Caco-2 (cell line): ENCODE results near the gene F13B. TPM values are rescaled to one million over a fixed set of nuclear protein-coding genes. Genes with fewer than 3 reads are reported as not detected.

Source experiments
- BruUV-seq: library from RNA; stranded (reverse); fragments of 400-500 nt; replicated peaks from 2 replicates; lab custom pipeline; 2021; lab: Mats Ljungman, UMichigan
- CTCF ChIA-PET: fragments of 300-600 bp; sonication (Branson Sonifier 250); formaldehyde crosslinking; loops from one replicate; lab custom pipeline; 2022; ENCODE audit warnings: antibody characterized with exemption; lab: Charles Lee
- POLR2A ChIA-PET: fragments of 300-600 bp; sonication (Branson Sonifier 250); formaldehyde crosslinking; loops from one replicate; lab custom pipeline; 2022; ENCODE audit warnings: antibody characterized with exemption; lab: Charles Lee
- DNase-seq, 2 experiments: peaks; one replicate each; pipeline versions ENCODE4 v3.0.0 to v3.0.0-alpha.2; 2020 to 2022
- H3K27me3 ChIP-seq: replicated peaks from 2 replicates; pipeline ENCODE4 v1.6.0; 2011; ENCODE audit warnings: low read length; ENCODE audit not compliant: control insufficient read depth, insufficient read depth
- H3K36me3 ChIP-seq: 2 replicates; pipeline ENCODE4 v1.5.1; 2011; ENCODE audit warnings: low read length; ENCODE audit not compliant: control insufficient read depth, insufficient read depth
- H3K4me1 ChIP-seq: fragments of 250-450 bp; sonication (Bioruptor Pico); 2 replicates; pipeline ENCODE4 v1.5.1; 2020; ENCODE audit warnings: mild to moderate bottlenecking
- H3K4me3 ChIP-seq: 2 replicates; pipeline ENCODE4 v1.5.1; 2011; ENCODE audit warnings: low read depth, mild to moderate bottlenecking, control low read depth, low read length
- H3K9me3 ChIP-seq: fragments of 250-450 bp; sonication (Bioruptor Pico); 2 replicates; pipeline ENCODE4 v1.5.1; 2020; ENCODE audit warnings: mild to moderate bottlenecking, moderate library complexity
- H3K27ac Mint-ChIP-seq: one replicate; pipeline ENCODE4 v1.8.0; 2022; ENCODE audit warnings: mixed read lengths; ENCODE audit not compliant: unreplicated experiment
- H3K27me3 Mint-ChIP-seq: one replicate; pipeline ENCODE4 v1.8.0; 2022; ENCODE audit warnings: mixed read lengths; ENCODE audit not compliant: insufficient read depth, unreplicated experiment
- H3K36me3 Mint-ChIP-seq: one replicate; pipeline ENCODE4 v1.8.0; 2022; ENCODE audit warnings: mild to moderate bottlenecking, mixed read lengths; ENCODE audit not compliant: insufficient read depth, unreplicated experiment
- H3K4me1 Mint-ChIP-seq: one replicate; pipeline ENCODE4 v1.8.0; 2022; ENCODE audit warnings: low read depth, mixed read lengths; ENCODE audit not compliant: unreplicated experiment
- H3K4me3 Mint-ChIP-seq: one replicate; pipeline ENCODE4 v1.8.0; 2022; ENCODE audit warnings: mild to moderate bottlenecking, moderate library complexity, mixed read lengths; ENCODE audit not compliant: unreplicated experiment
- H3K9me3 Mint-ChIP-seq: one replicate; pipeline ENCODE4 v1.8.0; 2022; ENCODE audit warnings: mixed read lengths; ENCODE audit not compliant: unreplicated experiment
- CTCF ChIP-seq, 2 experiments: fragments of 200-600 bp in 1 of 2; IDR thresholded peaks; 1 replicate in 1 of 2; 2 replicates in 1 of 2; pipeline versions ENCODE4 v1.5.1 to v1.8.0; 2011 to 2022; ENCODE audit warnings: antibody characterized with exemption in 1 of 2, control low read depth in 1 of 2, inconsistent platforms in 1 of 2, low read depth in 1 of 2, low read length in 1 of 2, mild to moderate bottlenecking in 1 of 2, moderate library complexity in 1 of 2; ENCODE audit not compliant: insufficient read depth in 1 of 2, severe bottlenecking in 1 of 2, unreplicated experiment in 1 of 2
- intact Hi-C: fragments of 100-400 bp; cut with micrococcal nuclease; formaldehyde crosslinking; loops from one replicate; pipeline ENCODE4 v1.10.0; 2022; ENCODE audit not compliant: unreplicated experiment
- total RNA-seq: library from RNA; stranded (reverse); gene quantifications from 2 replicates; pipeline ENCODE4 v1.2.3, GENCODE V29; 2022

The F13B gene
- total RNA-seq, 1 experiment from 2014 or later, result not detected

- no peak for TF ChIP-seq CTCF (IDR thresholded peaks at IDR 0.05; ENCODE audit: insufficient read depth in 1 of 2, low read depth in 1 of 2, low read length in 1 of 2, severe bottlenecking in 1 of 2, unreplicated experiment in 1 of 2)
- BruUV-seq, result no TSS peak
- no peaks in the 10 kb centered on the region for H3K4me1 Mint-ChIP-seq
- DNase-seq, result no peak
- ChIA-PET CTCF (no interaction called here), POLR2A (no interaction called here)
- H3K36me3 Mint-ChIP-seq, result no peaks in the 10 kb centered on the region
- Histone ChIP-seq H3K4me1 (no peaks in the 10 kb centered on the region), H3K27me3 (no peaks in the 10 kb centered on the region), H3K4me3 (no peak overlapping the region), H3K36me3 (no peaks in the 10 kb centered on the region), H3K9me3 (no peaks in the 10 kb centered on the region)
- no peaks in the 10 kb centered on the region for H3K9me3 Mint-ChIP-seq
- intact Hi-C loops, result no loop called here
- H3K27ac Mint-ChIP-seq, result no peak overlapping the region
- no peaks in the 10 kb centered on the region for H3K27me3 Mint-ChIP-seq
- H3K4me3 Mint-ChIP-seq, result no peak overlapping the region
Observed at GRCh38 chr1:197065559-197065958, 1.5 kb downstream of the F13B start.

GRCh38 chr1:197063212-197063611, 3.8 kb downstream of the F13B start:
- Histone ChIP-seq H3K4me3 (no peak overlapping the region), H3K27me3 (no peaks in the 10 kb centered on the region), H3K4me1 (no peaks in the 10 kb centered on the region), H3K36me3 (no peaks in the 10 kb centered on the region), H3K9me3 (no peaks in the 10 kb centered on the region)
- BruUV-seq, result no TSS peak
- no peaks in the 10 kb centered on the region for H3K9me3 Mint-ChIP-seq
- CTCF ChIA-PET, result no interaction called here
- no peaks in the 10 kb centered on the region for H3K4me1 Mint-ChIP-seq
- no peaks in the 10 kb centered on the region for H3K36me3 Mint-ChIP-seq
- intact Hi-C loops, result no loop called here
- no peak overlapping the region for H3K4me3 Mint-ChIP-seq
- H3K27me3 Mint-ChIP-seq, result peaks cover 3% of the 10 kb centered on the region
- DNase-seq, result no peak
- no peak for TF ChIP-seq CTCF (IDR thresholded peaks at IDR 0.05; ENCODE audit: insufficient read depth in 1 of 2, low read depth in 1 of 2, low read length in 1 of 2, severe bottlenecking in 1 of 2, unreplicated experiment in 1 of 2)
- no peak overlapping the region for H3K27ac Mint-ChIP-seq
- POLR2A ChIA-PET, result no interaction called here

- Histone ChIP-seq H3K36me3 (no peaks in the 10 kb centered on the region), H3K27me3 (no peaks in the 10 kb centered on the region), H3K9me3 (no peaks in the 10 kb centered on the region), H3K4me1 (no peaks in the 10 kb centered on the region), H3K4me3 (no peak overlapping the region)
- no TSS peak for BruUV-seq
- Mint-ChIP-seq H3K36me3 (no peaks in the 10 kb centered on the region), H3K9me3 (no peaks in the 10 kb centered on the region), H3K27ac (no peak overlapping the region), H3K4me3 (no peak overlapping the region), H3K4me1 (no peaks in the 10 kb centered on the region), H3K27me3 (peaks cover 3% of the 10 kb centered on the region)
- no peak for TF ChIP-seq CTCF (IDR thresholded peaks at IDR 0.05; ENCODE audit: insufficient read depth in 1 of 2, low read depth in 1 of 2, low read length in 1 of 2, severe bottlenecking in 1 of 2, unreplicated experiment in 1 of 2)
- CTCF ChIA-PET, result no interaction called here
- POLR2A ChIA-PET, result no interaction called here
- intact Hi-C loops, result no loop called here
- no peak for DNase-seq
Observed at GRCh38 chr1:197062692-197063091, 4.4 kb downstream of the F13B start.
